K562 (cell line): ENCODE results near the gene OR10D3. TPM values are rescaled to one million over a fixed set of nuclear protein-coding genes. Genes with fewer than 3 reads are reported as not detected.
"Not testable (repeated sequence)": the region's sequence is repeated elsewhere in the genome, so short reads cannot be mapped to it uniquely, and the experiment has no call there.

Experiments
- ATAC-seq: fragments of 200-7000 bp; cut with Tn5 transposase; 3 replicates; pipeline ENCODE4 v1.9.1; 2020; ENCODE audit warnings: moderate library complexity
- BruUV-seq: library from RNA; stranded (reverse); fragments of 400-500 nt; replicated peaks from 2 replicates; lab custom pipeline; 2021; lab: Mats Ljungman, UMichigan
- CTCF ChIA-PET: fragments of 300-600 bp; formaldehyde crosslinking; extraction: SDS; loops from one replicate; lab custom pipeline; 2021; ENCODE audit warnings: low intra/inter-chr PET ratio; lab: Yijun Ruan, JAX
- POLR2A ChIA-PET: fragments of 300-600, 350-650 bp; sonication (Branson Sonifier 250); formaldehyde crosslinking; extraction: SDS; loops from one replicate; lab custom pipeline; 2021; ENCODE audit warnings: antibody characterized with exemption, inconsistent platforms; lab: Yijun Ruan, JAX
- DNase-seq, 4 experiments: peaks; one replicate each; pipeline versions ENCODE4 v3.0.0 to v3.0.0-alpha.2; 2011 to 2018; ENCODE audit warnings: low spot score in 3 of 4, mixed read lengths in 3 of 4; ENCODE audit errors: extremely low read depth in 1 of 4
- FAIRE-seq: peaks from 2 replicates; lab custom pipeline; 2011; peaks lifted over from hg19 to GRCh38; lab: Jason Lieb, UNC
- H2AFZ ChIP-seq: 2 replicates; pipeline ENCODE4 v1.6.0; 2011; ENCODE audit warnings: low read depth, low read length, control low read depth, inconsistent platforms
- H3K27ac ChIP-seq: fragments of 200-600 bp; 3 replicates; pipeline ENCODE4 v1.8.0; 2011; ENCODE audit warnings: low read depth, mild to moderate bottlenecking, control low read depth, inconsistent platforms, low read length, moderate library complexity, mixed read lengths; ENCODE audit errors: extremely low read depth
- H3K27me3 ChIP-seq, 2 experiments: fragments of 300-600 bp in 1 of 2; 2 replicates in 1 of 2; 3 replicates in 1 of 2; pipeline versions ENCODE4 v1.6.0 to v1.8.0; 2011; ENCODE audit warnings: inconsistent platforms in 2 of 2, low read length in 2 of 2, mild to moderate bottlenecking in 1 of 2, mixed read lengths in 1 of 2, moderate library complexity in 1 of 2; ENCODE audit not compliant: control insufficient read depth in 2 of 2, insufficient read depth in 2 of 2
- H3K36me3 ChIP-seq: fragments of 300-600 bp; 3 replicates; pipeline ENCODE4 v1.8.0; 2011; ENCODE audit warnings: mild to moderate bottlenecking, low read length, inconsistent platforms; ENCODE audit not compliant: control insufficient read depth, insufficient read depth
- H3K4me1 ChIP-seq, 2 experiments: fragments of 200-600 bp in 1 of 2; replicated peaks in 1 of 2; 2 replicates in 1 of 2; 3 replicates in 1 of 2; pipeline versions ENCODE4 v1.5.1 to v1.8.0; 2011; ENCODE audit warnings: inconsistent platforms in 2 of 2, low read length in 2 of 2, mild to moderate bottlenecking in 1 of 2, mixed read lengths in 1 of 2, moderate library complexity in 1 of 2; ENCODE audit not compliant: control insufficient read depth in 2 of 2, insufficient read depth in 2 of 2
- H3K4me2 ChIP-seq: 2 replicates; pipeline ENCODE4 v1.6.1; 2011; ENCODE audit warnings: low read length, control low read depth, inconsistent platforms, mixed read lengths; ENCODE audit not compliant: insufficient read depth
- H3K4me3 ChIP-seq: fragments of 200-600 bp; sonication (generic), shearing (Covaris generic); 2 replicates; pipeline ENCODE4 v1.5.1; 2016; ENCODE audit warnings: control low read depth, inconsistent platforms
- H3K79me2 ChIP-seq: fragments of 200-600 bp; 3 replicates; pipeline ENCODE4 v1.8.0; 2011; ENCODE audit warnings: low read length, inconsistent platforms; ENCODE audit not compliant: control insufficient read depth, insufficient read depth
- H3K9ac ChIP-seq, 2 experiments: 2 replicates each; pipeline versions ENCODE4 v1.6.0 to v1.6.1; 2011; ENCODE audit warnings: low read depth in 2 of 2, low read length in 2 of 2, control low read depth in 1 of 2, inconsistent platforms in 1 of 2, mild to moderate bottlenecking in 1 of 2, mixed read lengths in 1 of 2; ENCODE audit not compliant: insufficient read depth in 1 of 2
- H3K9me1 ChIP-seq: one replicate; pipeline ENCODE4 v1.6.0; 2011; ENCODE audit warnings: inconsistent platforms, mild to moderate bottlenecking, low read length, moderate library complexity; ENCODE audit not compliant: control insufficient read depth, insufficient read depth
- H3K9me3 ChIP-seq: replicated peaks from 2 replicates; pipeline ENCODE4 v1.5.1; 2011; ENCODE audit warnings: low read depth, low read length, inconsistent platforms; ENCODE audit not compliant: control insufficient read depth, insufficient read depth
- H4K20me1 ChIP-seq: replicated peaks from 2 replicates; pipeline ENCODE4 v1.6.1; 2011; ENCODE audit warnings: low read length, inconsistent platforms, mixed read lengths; ENCODE audit not compliant: control insufficient read depth, insufficient read depth
- CREB3L1 ChIP-seq: fragments of 450-650 bp; IDR thresholded peaks from 2 replicates; pipeline ENCODE4 v1.6.1; 2014; ENCODE audit warnings: low read depth, mild to moderate bottlenecking, moderate library complexity, borderline replicate concordance
- FOS ChIP-seq: IDR thresholded peaks from 3 replicates; pipeline ENCODE4 v1.6.1; 2011; ENCODE audit not compliant: insufficient read length; ENCODE audit errors: extremely low read depth
- FOXK2 ChIP-seq, 2 experiments: fragments of 450-650 bp; IDR thresholded peaks in 1 of 2; conservative IDR thresholded peaks in 1 of 2; 2 replicates each; pipeline ENCODE4 v1.6.1; 2016; ENCODE audit warnings: low read depth in 2 of 2, mild to moderate bottlenecking in 1 of 2
- GTF2A2 ChIP-seq: IDR thresholded peaks from 2 replicates; pipeline ENCODE4 v1.6.1; 2016; ENCODE audit warnings: mild to moderate bottlenecking, missing genetic modification characterization, missing compliant biosample characterization
- MEIS2 ChIP-seq: fragments of 450-650 bp; IDR thresholded peaks from 2 replicates; pipeline ENCODE4 v1.6.1; 2014; ENCODE audit warnings: mild to moderate bottlenecking; ENCODE audit not compliant: partially characterized antibody
- NFYB ChIP-seq: IDR thresholded peaks from 2 replicates; pipeline ENCODE4 v1.6.1; 2011; ENCODE audit warnings: mild to moderate bottlenecking, moderate library complexity; ENCODE audit not compliant: insufficient read length; ENCODE audit errors: extremely low read depth
- RBM25 ChIP-seq: fragments of 200-400 bp; formaldehyde crosslinking; IDR thresholded peaks from 2 replicates; pipeline ENCODE4 v1.6.1; 2018; ENCODE audit warnings: low read length, low read depth, moderate library complexity; ENCODE audit not compliant: severe bottlenecking
- ZNF407 ChIP-seq: fragments of 450-650 bp; IDR thresholded peaks from 2 replicates; pipeline ENCODE4 v1.6.1; 2016; ENCODE audit warnings: low read depth
- WGBS: fragments of 100-300 bp; shearing (Covaris generic); methylation state at CpG from one replicate; pipeline ENCODE4 v1.1.6; 2016; ENCODE audit warnings: low coverage, mixed read lengths; ENCODE audit not compliant: insufficient coverage; ENCODE audit errors: missing lambda C conversion rate; 5-methylcytosine and 5-hydroxymethylcytosine counted together
- in situ Hi-C: fragments of 300-500 bp; cut with MboI; formaldehyde crosslinking; loops from 4 replicates; pipeline ENCODE4 v1.15.0; 2018; ENCODE audit warnings: inconsistent platforms, mixed read lengths
- intact Hi-C: fragments of 100-400 bp; cut with micrococcal nuclease; formaldehyde crosslinking; loops from 2 replicates; pipeline ENCODE4 v1.14.2; 2022
- polyA plus RNA-seq, 8 experiments: library from polyadenylated mRNA; depleted of rRNA in 4 of 8; stranded (reverse) in 5 of 8; unstranded in 3 of 8; fragments of >200 nt; fragmentation: Nextera tagmentation in 2 of 8; fragmentation: Illumina TruSeq in 1 of 8; extraction: Ambion mirVana in 2 of 8; extraction: Trizol in 1 of 8; gene quantifications; 2 replicates each; pipeline versions ENCODE4 v1.2.1 to v1.2.3, GENCODE V29; 2011 to 2014; ENCODE audit warnings: inconsistent platforms in 1 of 8, missing spikeins in 1 of 8
- total RNA-seq, 7 experiments: library from RNA; depleted of rRNA in 6 of 7; stranded (reverse); fragments of >200 nt in 6 of 7; fragmentation: Illumina TruSeq in 2 of 7; extraction: Trizol in 2 of 7; gene quantifications; 2 replicates each; pipeline versions ENCODE4 v1.2.1 to v1.2.3, GENCODE V29; 2011 to 2021; ENCODE audit warnings: low replicate concordance in 1 of 7
- TF ChIP-seq, protein P1 (sequence below): fragments of 450-650 bp; IDR thresholded peaks from 2 replicates; pipeline ENCODE4 v1.6.1; 2016; ENCODE audit warnings: mild to moderate bottlenecking

The OR10D3 gene
- total and polyA plus RNA-seq, 9 of the 15 experiments (the other 6 are each of a cell fraction or from before 2014, with no cell fraction given): 0.07 to 2.9 (median 0.80) TPM; not detected in 1

DNA sequence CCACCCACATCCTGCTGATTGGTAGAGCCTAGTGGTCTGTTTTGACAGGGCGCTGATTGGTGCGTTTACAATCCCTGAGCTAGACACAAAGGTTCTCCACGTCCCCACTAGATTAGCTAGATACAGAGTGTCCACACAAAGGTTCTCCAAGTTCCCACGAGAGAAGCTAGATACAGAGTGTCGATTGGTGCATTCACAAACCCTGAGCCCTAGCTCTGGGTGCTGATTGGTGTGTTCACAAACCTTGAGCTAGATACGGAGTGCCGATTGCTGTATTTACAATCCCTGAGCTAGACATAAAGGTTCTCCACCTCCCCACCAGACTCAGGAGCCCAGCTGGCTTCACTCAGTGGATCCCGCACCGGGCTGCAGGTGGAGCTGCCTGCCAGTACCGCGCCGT lies 12.8 kb upstream of the OR10D3 start:
- in situ Hi-C loops, BruUV-seq, FAIRE-seq, H4K20me1 ChIP-seq, H3K9me1 ChIP-seq, H3K36me3 ChIP-seq, H3K9me3 ChIP-seq, CTCF ChIA-PET, H3K27me3 ChIP-seq: not testable (repeated sequence)
- Histone ChIP-seq H2AFZ (peak overlapping the region; percentile 96), H3K9ac (peak overlapping the region; percentile 80 to 88; a peak in 2 of 4 replicates), H3K4me2 (peak overlapping the region; percentile 94), H3K79me2 (peaks cover 36% of the 10 kb centered on the region), H3K4me1 (peaks cover 5 to 17% of the 10 kb centered on the region in 2 experiments; a peak in 4 of 5 replicates), H3K27ac (peak overlapping the region; percentile 82; the same call in 2 of the 3 replicates), H3K4me3 (peak overlapping the region; percentile 46)
- intact Hi-C loops: loop anchor here (2.0 to 5.0 kb wide), 2 partner anchors 20 to 37 kb away; no protein-coding TSS in a partner anchor
- POLR2A ChIA-PET: interaction anchor here (0.9 to 1.9 kb wide), 10 partner anchors 9 to 55 kb away, joined by 3 to 11 read pairs (median 4); partner anchors contain the start of gene VWA5A
- ATAC-seq (peak; percentile 30), DNase-seq (peak in 1 of 4 experiments; percentile 50)
- 10% methylated on average over 9 of the region's 12 CpGs for whole genome bisulfite sequencing
- peak; percentile 5 for TF ChIP-seq MEIS2
- TF ChIP-seq FOS: peak; percentile 10
- TF ChIP-seq, protein P1, sequence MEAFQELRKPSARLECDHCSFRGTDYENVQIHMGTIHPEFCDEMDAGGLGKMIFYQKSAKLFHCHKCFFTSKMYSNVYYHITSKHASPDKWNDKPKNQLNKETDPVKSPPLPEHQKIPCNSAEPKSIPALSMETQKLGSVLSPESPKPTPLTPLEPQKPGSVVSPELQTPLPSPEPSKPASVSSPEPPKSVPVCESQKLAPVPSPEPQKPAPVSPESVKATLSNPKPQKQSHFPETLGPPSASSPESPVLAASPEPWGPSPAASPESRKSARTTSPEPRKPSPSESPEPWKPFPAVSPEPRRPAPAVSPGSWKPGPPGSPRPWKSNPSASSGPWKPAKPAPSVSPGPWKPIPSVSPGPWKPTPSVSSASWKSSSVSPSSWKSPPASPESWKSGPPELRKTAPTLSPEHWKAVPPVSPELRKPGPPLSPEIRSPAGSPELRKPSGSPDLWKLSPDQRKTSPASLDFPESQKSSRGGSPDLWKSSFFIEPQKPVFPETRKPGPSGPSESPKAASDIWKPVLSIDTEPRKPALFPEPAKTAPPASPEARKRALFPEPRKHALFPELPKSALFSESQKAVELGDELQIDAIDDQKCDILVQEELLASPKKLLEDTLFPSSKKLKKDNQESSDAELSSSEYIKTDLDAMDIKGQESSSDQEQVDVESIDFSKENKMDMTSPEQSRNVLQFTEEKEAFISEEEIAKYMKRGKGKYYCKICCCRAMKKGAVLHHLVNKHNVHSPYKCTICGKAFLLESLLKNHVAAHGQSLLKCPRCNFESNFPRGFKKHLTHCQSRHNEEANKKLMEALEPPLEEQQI: peak; percentile 59; the same call in 1 of the 2 replicates
- peak; percentile 10 for TF ChIP-seq RBM25
- TF ChIP-seq CREB3L1: peak; percentile 69; the same call in 1 of the 2 replicates
- TF ChIP-seq ZNF407: peak; percentile 69; the same call in 1 of the 2 replicates
- 0 out of 2 replicates have a peak, but pooled peaks have one; percentile 3 for TF ChIP-seq GTF2A2
- 0 out of 4 replicates have a peak, but pooled peaks of 1 of the 2 experiments have one; percentile 27 for TF ChIP-seq FOXK2 (conservative IDR thresholded peaks at IDR 0.05 in 1 of 2, IDR thresholded peaks at IDR 0.05 in 1 of 2; ENCODE audit: low read depth in 2 of 2)
- peak; percentile 62 for TF ChIP-seq NFYB
